Activated T-helper 1 cell treated with anti-CD3 and anti-CD28 coated beads, Interleukin-12 subunit alpha, Interleukin-12 subunit beta, Interleukin-2, Interleukin-4 antibody, amounts not matched to agents 30 ng/mL and 10 ng/mL and 1 ng/mL, durations not matched to agents 14 hours and 24 hours and 36 hours (primary cell): ENCODE measurements around the gene TM2D1. TPM values are rescaled to one million over a fixed set of nuclear protein-coding genes. Genes with fewer than 3 reads are reported as not detected.

Experiments
- DNase-seq: peaks from one replicate; pipeline ENCODE4 v3.0.0; 2021; ENCODE audit warnings: low spot score
- H3K27ac Mint-ChIP-seq: one replicate; pipeline ENCODE4 v1.8.0; 2021; ENCODE audit warnings: mild to moderate bottlenecking, mixed read lengths
- H3K27me3 Mint-ChIP-seq: one replicate; pipeline ENCODE4 v1.8.0; 2022; ENCODE audit warnings: mild to moderate bottlenecking, moderate library complexity, mixed read lengths; ENCODE audit not compliant: insufficient read depth
- H3K36me3 Mint-ChIP-seq: one replicate; pipeline ENCODE4 v1.8.0; 2021; ENCODE audit warnings: low read depth, mixed read lengths
- H3K4me1 Mint-ChIP-seq: one replicate; pipeline ENCODE4 v1.8.0; 2021; ENCODE audit warnings: low read depth, mixed read lengths
- H3K4me3 Mint-ChIP-seq: one replicate; pipeline ENCODE4 v1.8.0; 2021; ENCODE audit warnings: mild to moderate bottlenecking, moderate library complexity, mixed read lengths
- H3K9me3 Mint-ChIP-seq: one replicate; pipeline ENCODE4 v1.8.0; 2021; ENCODE audit warnings: mixed read lengths
- intact Hi-C: fragments of 100-400 bp; cut with micrococcal nuclease; formaldehyde crosslinking; loops from one replicate; pipeline ENCODE4 v1.15.1; 2024
- total RNA-seq: library from RNA; stranded (reverse); gene quantifications from 2 replicates; pipeline ENCODE4 v1.2.3, GENCODE V29; 2022

The TM2D1 gene
- total RNA-seq, 1 donor from 2014 or later = 29.6 TPM

GRCh38 chr1:61638296-61638695 is 86.6 kb downstream of the TM2D1 start:
- no peaks in the 10 kb centered on the region for H3K36me3 Mint-ChIP-seq
- no peak overlapping the region for H3K27ac Mint-ChIP-seq
- no peak overlapping the region for H3K4me3 Mint-ChIP-seq
- H3K4me1 Mint-ChIP-seq = peaks cover 11% of the 10 kb centered on the region
- DNase-seq = no peak
- intact Hi-C loops = no loop called here
- peaks cover 9% of the 10 kb centered on the region for H3K27me3 Mint-ChIP-seq
- H3K9me3 Mint-ChIP-seq = no peaks in the 10 kb centered on the region

- Mint-ChIP-seq H3K4me1 (peaks cover 11% of the 10 kb centered on the region), H3K9me3 (no peaks in the 10 kb centered on the region), H3K27me3 (peaks cover 9% of the 10 kb centered on the region), H3K36me3 (no peaks in the 10 kb centered on the region), H3K27ac (no peak overlapping the region), H3K4me3 (no peak overlapping the region)
- intact Hi-C loops = no loop called here
- DNase-seq = no peak
These were observed 87.5 kb downstream of the TM2D1 start for GRCh38 chr1:61637470-61637869.

GRCh38 chr1:61636814-61637213 is 88.1 kb downstream of the TM2D1 start:
- Mint-ChIP-seq H3K4me1 (peaks cover 9% of the 10 kb centered on the region), H3K4me3 (no peak overlapping the region), H3K27me3 (peaks cover 10% of the 10 kb centered on the region), H3K36me3 (no peaks in the 10 kb centered on the region), H3K9me3 (no peaks in the 10 kb centered on the region), H3K27ac (no peak overlapping the region)
- no peak for DNase-seq
- intact Hi-C loops = no loop called here

- H3K9me3 Mint-ChIP-seq = no peaks in the 10 kb centered on the region
- H3K27ac Mint-ChIP-seq = no peak overlapping the region
- DNase-seq = no peak
- H3K36me3 Mint-ChIP-seq = no peaks in the 10 kb centered on the region
- H3K4me1 Mint-ChIP-seq = peaks cover 4% of the 10 kb centered on the region
- intact Hi-C loops = no loop called here
- peaks cover 12% of the 10 kb centered on the region for H3K27me3 Mint-ChIP-seq
- H3K4me3 Mint-ChIP-seq = no peak overlapping the region
These were observed 88.6 kb downstream of the TM2D1 start for GRCh38 chr1:61636376-61636775.

GRCh38 chr1:61635557-61635956 is 89.4 kb downstream of the TM2D1 start:
- Mint-ChIP-seq H3K4me3 (no peak overlapping the region), H3K4me1 (no peaks in the 10 kb centered on the region), H3K27ac (no peak overlapping the region), H3K9me3 (no peaks in the 10 kb centered on the region), H3K27me3 (peaks cover 13% of the 10 kb centered on the region), H3K36me3 (no peaks in the 10 kb centered on the region)
- no peak for DNase-seq
- intact Hi-C loops = no loop called here

GRCh38 chr1:61631436-61631835 is 93.5 kb downstream of the TM2D1 start:
- H3K27me3 Mint-ChIP-seq = peaks cover 9% of the 10 kb centered on the region
- intact Hi-C loops = no loop called here
- no peaks in the 10 kb centered on the region for H3K36me3 Mint-ChIP-seq
- no peak overlapping the region for H3K27ac Mint-ChIP-seq
- H3K4me1 Mint-ChIP-seq = no peaks in the 10 kb centered on the region
- no peak for DNase-seq
- no peak overlapping the region for H3K4me3 Mint-ChIP-seq
- H3K9me3 Mint-ChIP-seq = no peaks in the 10 kb centered on the region

Other genes starting within 250 kb of the TM2D1 start
- gene PATJ, start 17.3 kb upstream of the TM2D1 start, total RNA-seq = 5.1 and 7.3 TPM in 2 replicates